CD4-positive, alpha-beta memory T cell (primary cell): ENCODE results near the gene DOCK9. TPM values are rescaled to one million over a fixed set of nuclear protein-coding genes. Genes with fewer than 3 reads are reported as not detected.
"Not testable (repeated sequence)": the region's sequence is repeated elsewhere in the genome, so short reads cannot be mapped to it uniquely, and the experiment has no call there.

Source experiments
- CTCF ChIA-PET: fragments of 350-600 bp; sonication (Branson Sonifier 250); formaldehyde crosslinking; loops from one replicate; lab custom pipeline; 2021; ENCODE audit warnings: inconsistent platforms; ENCODE audit not compliant: partially characterized antibody; lab: Charles Lee
- POLR2A ChIA-PET: fragments of 350-600 bp; sonication (Branson Sonifier 250); formaldehyde crosslinking; loops from one replicate; lab custom pipeline; 2021; ENCODE audit not compliant: partially characterized antibody; lab: Charles Lee
- DNase-seq, 5 donors: peaks; one replicate each; pipeline versions ENCODE4 v3.0.0 to v3.0.0-alpha.2; 2020 to 2022; ENCODE audit warnings: mixed read lengths in 1 of 5
- H3K27ac ChIP-seq: one replicate; pipeline ENCODE4 v1.7.0; 2013; ENCODE audit warnings: low read depth, low read length
- H3K27me3 ChIP-seq: 2 replicates; pipeline ENCODE4 v1.7.0; 2013; ENCODE audit warnings: mild to moderate bottlenecking, low read length, moderate library complexity; ENCODE audit not compliant: insufficient read depth
- H3K36me3 ChIP-seq: 2 replicates; pipeline ENCODE4 v1.7.0; 2013; ENCODE audit warnings: mild to moderate bottlenecking, low read length, moderate library complexity; ENCODE audit not compliant: insufficient read depth
- H3K4me1 ChIP-seq: 2 replicates; pipeline ENCODE4 v1.7.0; 2013; ENCODE audit warnings: mild to moderate bottlenecking, low read length, moderate library complexity; ENCODE audit not compliant: insufficient read depth
- H3K4me3 ChIP-seq, 2 donors: one replicate each; pipeline ENCODE4 v1.7.0; 2013; ENCODE audit warnings: low read length in 2 of 2, mild to moderate bottlenecking in 1 of 2
- H3K9me3 ChIP-seq, 2 donors: one replicate each; pipeline ENCODE4 v1.7.0; 2013; ENCODE audit warnings: low read length in 2 of 2, control low read depth in 1 of 2; ENCODE audit not compliant: control insufficient read depth in 1 of 2
- H3K27ac Mint-ChIP-seq, 7 donors: one replicate each; pipeline ENCODE4 v1.8.0; 2020 to 2021; ENCODE audit warnings: mixed read lengths in 7 of 7, mild to moderate bottlenecking in 6 of 7, inconsistent platforms in 3 of 7, moderate library complexity in 3 of 7
- H3K27me3 Mint-ChIP-seq, 2 donors: one replicate each; pipeline ENCODE4 v1.8.0; 2020 to 2021; ENCODE audit warnings: mixed read lengths in 2 of 2
- H3K36me3 Mint-ChIP-seq, 2 donors: one replicate each; pipeline ENCODE4 v1.8.0; 2020 to 2021; ENCODE audit warnings: mixed read lengths in 2 of 2, inconsistent platforms in 1 of 2, mild to moderate bottlenecking in 1 of 2
- H3K4me1 Mint-ChIP-seq, 4 donors: one replicate each; pipeline ENCODE4 v1.8.0; 2020 to 2021; ENCODE audit warnings: mixed read lengths in 4 of 4, mild to moderate bottlenecking in 1 of 4
- H3K4me3 Mint-ChIP-seq, 8 donors: one replicate each; pipeline ENCODE4 v1.8.0; 2020 to 2021; ENCODE audit warnings: mixed read lengths in 8 of 8, mild to moderate bottlenecking in 7 of 8, moderate library complexity in 6 of 8, inconsistent platforms in 3 of 8
- H3K9me3 Mint-ChIP-seq, 8 donors: one replicate each; pipeline ENCODE4 v1.8.0; 2020 to 2021; ENCODE audit warnings: mixed read lengths in 8 of 8, mild to moderate bottlenecking in 5 of 8, inconsistent platforms in 3 of 8, moderate library complexity in 1 of 8
- intact Hi-C: fragments of 100-400 bp; cut with micrococcal nuclease; formaldehyde crosslinking; loops from one replicate; pipeline ENCODE4 v1.15.1; 2023
- polyA plus RNA-seq, 2 donors: library from polyadenylated mRNA; unstranded; fragments of 300-500 nt; fragmentation: Illumina TruSeq; gene quantifications; one replicate each; pipeline ENCODE4 v1.2.3, GENCODE V29; 2021
- total RNA-seq, 2 experiments: library from RNA; stranded (reverse); gene quantifications; one replicate each; pipeline ENCODE4 v1.2.3, GENCODE V29; 2021

Gene DOCK9
- total and polyA plus RNA-seq, 4 experiments from 2014 or later = 6.3 to 197 (median 119) TPM

DNA sequence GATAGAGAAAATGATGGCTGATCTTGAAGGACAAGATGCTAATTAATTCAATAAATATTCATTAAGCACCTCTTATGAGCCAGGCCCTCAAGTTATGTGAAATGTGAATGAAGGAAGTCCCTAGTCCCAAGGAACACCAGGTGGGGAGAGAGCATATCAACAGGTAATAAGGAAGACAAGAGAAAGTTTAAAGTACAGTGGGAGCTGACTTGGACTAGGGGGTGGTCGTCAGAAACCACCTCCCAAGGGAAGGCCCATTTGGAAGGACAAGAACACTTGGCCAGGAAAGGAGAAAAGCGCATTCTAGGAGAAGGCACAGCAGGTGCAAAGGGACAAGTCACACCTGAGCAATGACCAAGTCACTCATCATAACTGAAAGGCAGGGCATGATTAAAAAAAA, 72.7 kb downstream of the DOCK9 start:
- peak overlapping the region in 4 of 7 donors; percentile 9 to 65 (median 48) for H3K27ac Mint-ChIP-seq
- no peak overlapping the region for H3K4me3 Mint-ChIP-seq
- H3K27ac ChIP-seq = no peak overlapping the region

DNA sequence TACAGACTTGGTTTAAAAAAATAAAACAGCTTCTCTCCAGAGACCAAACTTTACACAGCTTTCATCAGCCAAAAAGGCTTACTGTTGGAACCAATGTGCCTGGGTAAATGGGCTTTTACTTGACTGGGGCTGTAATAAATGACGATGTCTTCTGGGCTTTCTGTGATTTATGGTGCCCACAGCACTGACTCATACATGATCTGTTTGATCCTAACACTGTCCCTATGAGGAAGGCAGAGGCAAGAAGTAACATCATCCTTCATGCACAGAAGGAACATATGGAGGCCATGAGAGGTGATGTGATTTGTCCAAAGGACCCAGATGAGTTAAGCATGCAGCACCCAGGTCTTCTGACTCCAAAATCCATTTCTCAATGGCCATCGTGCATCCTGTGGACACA, 77.4 kb downstream of the DOCK9 start:
- CTCF ChIA-PET = interaction anchor here (1.0 kb wide), 1 partner anchor 60 kb away, joined by 3 read pairs; no protein-coding TSS in a partner anchor
- no peak for DNase-seq
- Mint-ChIP-seq H3K36me3 (peaks cover 69 to 80% of the 10 kb centered on the region in 2 donors), H3K27me3 (no peaks in the 10 kb centered on the region), H3K4me1 (peaks cover 0 to 10% (median 2%) of the 10 kb centered on the region in 4 donors), H3K4me3 (no peak overlapping the region), H3K27ac (peak overlapping the region in 1 of 7 donors; percentile 20), H3K9me3 (no peaks in the 10 kb centered on the region)
- Histone ChIP-seq H3K4me1 (no peaks in the 10 kb centered on the region), H3K9me3 (no peaks in the 10 kb centered on the region), H3K27ac (no peak overlapping the region), H3K36me3 (peaks cover 47% of the 10 kb centered on the region), H3K27me3 (no peaks in the 10 kb centered on the region), H3K4me3 (no peak overlapping the region)
- POLR2A ChIA-PET = no interaction called here
- intact Hi-C loops = loop anchor here (10.0 kb wide), 1 partner anchor 364 kb away; no protein-coding TSS in a partner anchor

More for the DNA sequence above, 72.7 kb downstream of the DOCK9 start:
- H3K4me1 Mint-ChIP-seq = peaks cover 7 to 12% (median 9%) of the 10 kb centered on the region in 4 donors
- Histone ChIP-seq H3K36me3 (peaks cover 14% of the 10 kb centered on the region), H3K4me1 (peaks cover 2% of the 10 kb centered on the region), H3K4me3 (no peak overlapping the region), H3K27me3 (no peaks in the 10 kb centered on the region), H3K9me3 (no peaks in the 10 kb centered on the region)
- no peaks in the 10 kb centered on the region for H3K9me3 Mint-ChIP-seq
- no peaks in the 10 kb centered on the region for H3K27me3 Mint-ChIP-seq
- ChIA-PET POLR2A (interaction anchor here (1.2 kb wide), 1 partner anchor 9 kb away, joined by 3 read pairs; no protein-coding TSS in a partner anchor), CTCF (no interaction called here)
- no peak for DNase-seq
- intact Hi-C loops = loop anchor here (10.0 kb wide), 1 partner anchor 360 kb away; no protein-coding TSS in a partner anchor
- peaks cover 54 to 61% of the 10 kb centered on the region in 2 donors for H3K36me3 Mint-ChIP-seq

- no peaks in the 10 kb centered on the region for H3K27me3 Mint-ChIP-seq
- H3K36me3 Mint-ChIP-seq = peaks cover 62 to 77% of the 10 kb centered on the region in 2 donors
- peak overlapping the region in 1 of 7 donors; percentile 19 for H3K27ac Mint-ChIP-seq
- Histone ChIP-seq H3K9me3 (no peaks in the 10 kb centered on the region), H3K4me1 (no peaks in the 10 kb centered on the region), H3K27me3 (no peaks in the 10 kb centered on the region), H3K36me3 (peaks cover 51% of the 10 kb centered on the region), H3K4me3 (no peak overlapping the region), H3K27ac (no peak overlapping the region)
- intact Hi-C loops = loop anchor here (5.0 kb wide), 1 partner anchor 180 kb away; no protein-coding TSS in a partner anchor
- ChIA-PET CTCF (interaction anchor here (1.2 kb wide), 1 partner anchor 28 kb away, joined by 4 read pairs; no protein-coding TSS in a partner anchor), POLR2A (no interaction called here)
- H3K4me1 Mint-ChIP-seq = peaks cover 0 to 4% (median 0%) of the 10 kb centered on the region in 4 donors
- H3K4me3 Mint-ChIP-seq = no peak overlapping the region
- DNase-seq = no peak
- no peaks in the 10 kb centered on the region for H3K9me3 Mint-ChIP-seq
Measured at GRCh38 chr13:98897706-98898105, 80.2 kb downstream of the DOCK9 start.

- Histone ChIP-seq H3K27me3 (no peaks in the 10 kb centered on the region), H3K4me3 (no peak overlapping the region), H3K9me3 (no peaks in the 10 kb centered on the region), H3K36me3 (peaks cover 42% of the 10 kb centered on the region), H3K4me1 (no peaks in the 10 kb centered on the region), H3K27ac (no peak overlapping the region)
- intact Hi-C loops = loop anchor here (5.0 kb wide), 1 partner anchor 180 kb away; no protein-coding TSS in a partner anchor
- Mint-ChIP-seq H3K4me1 (peaks cover 0 to 4% (median 0%) of the 10 kb centered on the region in 4 donors), H3K9me3 (no peaks in the 10 kb centered on the region), H3K27me3 (no peaks in the 10 kb centered on the region), H3K27ac (peak overlapping the region in 3 of 7 donors; percentile 4 to 74 (median 24)), H3K36me3 (peaks cover 58 to 75% of the 10 kb centered on the region in 2 donors), H3K4me3 (no peak overlapping the region)
- POLR2A ChIA-PET = interaction anchor here (0.9 kb wide), 1 partner anchor 9 kb away, joined by 3 read pairs; no protein-coding TSS in a partner anchor
- no peak for DNase-seq
- CTCF ChIA-PET = no interaction called here
Measured at GRCh38 chr13:98896868-98897144, 81.1 kb downstream of the DOCK9 start.

GRCh38 chr13:98896083-98896867, 81.6 kb downstream of the DOCK9 start:
- Histone ChIP-seq H3K27ac (no peak overlapping the region), H3K4me1 (no peaks in the 10 kb centered on the region), H3K9me3 (no peaks in the 10 kb centered on the region), H3K4me3 (no peak overlapping the region), H3K27me3 (no peaks in the 10 kb centered on the region), H3K36me3 (peaks cover 42% of the 10 kb centered on the region)
- Mint-ChIP-seq H3K27me3 (no peaks in the 10 kb centered on the region), H3K36me3 (peaks cover 57 to 74% of the 10 kb centered on the region in 2 donors), H3K27ac (peak overlapping the region in 1 of 7 donors; percentile 4), H3K4me3 (no peak overlapping the region), H3K9me3 (no peaks in the 10 kb centered on the region), H3K4me1 (peaks cover 0 to 4% (median 0%) of the 10 kb centered on the region in 4 donors)
- ChIA-PET POLR2A (interaction anchor here (0.9 kb wide), 1 partner anchor 9 kb away, joined by 3 read pairs; no protein-coding TSS in a partner anchor), CTCF (interaction anchor here (0.7 kb wide), 1 partner anchor 10 kb away, joined by 4 read pairs; no protein-coding TSS in a partner anchor)
- DNase-seq = no peak
- intact Hi-C loops = loop anchor here (5.0 kb wide), 1 partner anchor 181 kb away; no protein-coding TSS in a partner anchor

DNA sequence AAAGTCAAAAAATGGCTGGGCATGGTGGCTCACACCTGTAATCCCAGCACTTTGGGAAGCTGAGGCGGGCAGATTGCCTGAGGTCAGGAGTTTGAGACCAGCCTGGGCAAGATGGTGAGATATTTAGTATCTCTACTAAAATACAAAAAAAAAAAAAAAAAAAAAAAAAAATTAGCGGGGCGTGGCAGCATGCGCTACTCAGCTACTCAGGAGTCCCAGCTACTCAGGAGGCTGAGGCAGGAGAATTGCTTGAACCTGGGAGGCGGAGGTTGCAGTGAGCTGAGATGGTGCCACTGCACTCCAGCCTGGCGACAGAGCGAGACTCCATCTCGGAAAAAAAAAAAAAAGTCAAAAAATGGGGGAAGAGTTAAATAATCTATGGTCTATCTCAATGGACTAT, 83.0 kb downstream of the DOCK9 start:
- H3K4me1 Mint-ChIP-seq, POLR2A ChIA-PET, H3K27me3 Mint-ChIP-seq, H3K4me3 ChIP-seq, H3K4me3 Mint-ChIP-seq, H3K27ac ChIP-seq, H3K9me3 Mint-ChIP-seq, H3K27me3 ChIP-seq, H3K27ac Mint-ChIP-seq, DNase-seq, H3K9me3 ChIP-seq, H3K4me1 ChIP-seq: not testable (repeated sequence)
- CTCF ChIA-PET = interaction anchor here (0.7 kb wide), 1 partner anchor 281 kb away, joined by 3 read pairs; no protein-coding TSS in a partner anchor
- intact Hi-C loops = loop anchor here (5.0 kb wide), 1 partner anchor 182 kb away; no protein-coding TSS in a partner anchor
- H3K36me3 Mint-ChIP-seq = peaks cover 50 to 70% of the 10 kb centered on the region in 2 donors
- H3K36me3 ChIP-seq = peaks cover 34% of the 10 kb centered on the region

DNA sequence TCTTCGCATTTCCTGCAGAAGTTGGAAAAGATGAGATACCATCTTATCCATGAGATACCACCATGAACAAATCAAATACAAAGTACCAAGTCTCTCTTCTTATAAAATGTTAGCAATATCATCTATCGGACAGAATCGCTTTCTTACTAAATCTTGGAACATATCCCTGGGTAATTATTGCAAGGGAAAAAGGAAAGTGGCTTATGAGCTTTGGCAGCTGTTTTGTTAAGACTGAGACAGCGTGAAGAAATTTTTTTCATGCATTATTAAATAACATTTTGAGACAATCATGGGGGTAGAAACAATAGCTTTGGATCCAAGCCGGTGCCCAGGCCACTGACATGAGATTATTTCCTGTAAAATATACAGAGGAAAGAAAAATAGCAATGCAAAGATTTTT, 84.5 kb downstream of the DOCK9 start:
- Histone ChIP-seq H3K27ac (no peak overlapping the region), H3K4me3 (no peak overlapping the region), H3K9me3 (no peaks in the 10 kb centered on the region), H3K36me3 (peaks cover 25% of the 10 kb centered on the region), H3K4me1 (no peaks in the 10 kb centered on the region), H3K27me3 (no peaks in the 10 kb centered on the region)
- H3K4me3 Mint-ChIP-seq = no peak overlapping the region
- intact Hi-C loops = no loop called here
- H3K36me3 Mint-ChIP-seq = peaks cover 48 to 70% of the 10 kb centered on the region in 2 donors
- peaks cover 0 to 10% (median 3%) of the 10 kb centered on the region in 4 donors for H3K4me1 Mint-ChIP-seq
- no peak overlapping the region for H3K27ac Mint-ChIP-seq
- H3K27me3 Mint-ChIP-seq = no peaks in the 10 kb centered on the region
- no peak for DNase-seq
- ChIA-PET CTCF (no interaction called here), POLR2A (no interaction called here)
- no peaks in the 10 kb centered on the region for H3K9me3 Mint-ChIP-seq
